ENCODE data around the gene TSHB. TPM values are rescaled to one million over a fixed set of nuclear protein-coding genes. Genes with fewer than 3 reads are reported as not detected.

The TSHB gene
- not detected for total RNA-seq
- polyA plus RNA-seq, result not detected
- long read RNA-seq, donor 1, result 0 reads
- long read RNA-seq, donor 2, result 0 reads

DNA sequence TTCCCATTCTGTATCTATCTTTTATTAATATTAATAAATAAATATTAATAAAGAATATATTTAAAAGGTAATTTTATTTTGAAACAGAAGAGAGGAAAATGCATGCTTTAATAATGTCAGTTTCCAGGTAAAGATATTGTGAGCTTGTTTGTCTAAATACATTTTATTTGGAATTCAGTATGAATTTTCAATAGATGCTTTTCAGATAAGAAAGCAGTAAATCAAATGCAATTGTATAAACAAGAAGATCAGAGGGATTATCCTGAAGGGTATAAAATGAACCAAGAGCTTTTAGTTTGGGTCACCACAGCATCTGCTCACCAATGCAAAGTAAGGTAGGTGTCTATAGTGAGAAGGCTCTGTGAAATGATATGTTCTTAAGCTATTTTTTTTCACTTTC lies at the start of gene TSHB:
TSHB (plus strand) TSS at position 301 of the 400 bp plus-strand sequence. CDS start 3,537 bp downstream, outside the sequence.
- Histone ChIP-seq H3K4me1 (no peaks in the 10 kb centered on the region), H3K27ac (no peak within 1 kb of the TSS), H3K27me3 (ENCODE audit: insufficient read depth in 3 of 3, low read length in 2 of 3) (peaks cover 0 to 2% (median 0%) of the 10 kb centered on the region in 3 donors), H3K4me3 (no peak within 1 kb of the TSS), H3K36me3 (ENCODE audit: insufficient read depth in 1 of 2, low read depth in 1 of 2) (no peaks in the 10 kb centered on the region), H3K9me3 (no peaks in the 10 kb centered on the region)
- no peak for ATAC-seq
- DNase-seq, result no peak
- intact Hi-C loops (cut with DNase I), result no loop called here
- TF ChIP-seq CTCF (IDR thresholded peaks at IDR 0.05), result no peak

GRCh38 chr1:114982251-114982650 lies 47.4 kb upstream of the TSHB start:
- no peaks in the 10 kb centered on the region for H3K36me3 ChIP-seq (ENCODE audit: insufficient read depth in 1 of 2, low read depth in 1 of 2)
- peaks cover 10% of the 10 kb centered on the region for H3K9me3 ChIP-seq
- intact Hi-C loops (cut with DNase I), result loop anchor here in 1 of 2 donors (2.0 kb wide), 1 partner anchor 71 kb away; no protein-coding TSS in a partner anchor
- TF ChIP-seq CTCF (IDR thresholded peaks at IDR 0.05), result no peak
- WGBS, 3 donors, result 2 to 70% (median 43%) methylated on average over 1 of the region's 1 CpG
- ATAC-seq, result no peak
- no peak overlapping the region for H3K27ac ChIP-seq
- H3K27me3 ChIP-seq (ENCODE audit: insufficient read depth in 3 of 3, low read length in 2 of 3), result no peaks in the 10 kb centered on the region
- no peak overlapping the region for H3K4me3 ChIP-seq
- H3K4me1 ChIP-seq, result no peaks in the 10 kb centered on the region
- no peak for DNase-seq

DNA sequence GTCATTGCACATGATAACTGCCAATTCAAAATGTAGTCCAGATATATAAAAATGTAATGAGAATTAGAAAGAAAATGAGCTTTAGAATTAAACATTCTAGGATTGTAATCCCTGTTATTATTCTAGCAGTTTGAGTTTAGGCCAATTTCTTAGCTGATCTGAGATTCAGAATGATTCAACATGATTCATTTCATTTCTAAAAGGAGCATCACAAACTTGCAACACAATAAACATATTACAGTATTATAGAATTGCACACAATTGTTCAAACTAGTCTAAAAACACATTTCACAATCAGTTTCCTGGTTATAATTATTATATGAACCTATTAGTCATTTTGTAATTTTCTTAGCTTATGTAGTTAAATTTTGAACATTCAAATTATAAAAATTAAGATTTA lies 43.3 kb upstream of the TSHB start:
- Histone ChIP-seq H3K9me3 (peaks cover 19% of the 10 kb centered on the region), H3K27me3 (ENCODE audit: insufficient read depth in 3 of 3, low read length in 2 of 3) (no peaks in the 10 kb centered on the region), H3K4me3 (no peak overlapping the region), H3K4me1 (no peaks in the 10 kb centered on the region), H3K36me3 (ENCODE audit: insufficient read depth in 1 of 2, low read depth in 1 of 2) (no peaks in the 10 kb centered on the region), H3K27ac (no peak overlapping the region)
- ATAC-seq (no peak), DNase-seq (no peak)
- TF ChIP-seq CTCF (IDR thresholded peaks at IDR 0.05), result no peak
- intact Hi-C loops (cut with DNase I), result no loop called here

DNA sequence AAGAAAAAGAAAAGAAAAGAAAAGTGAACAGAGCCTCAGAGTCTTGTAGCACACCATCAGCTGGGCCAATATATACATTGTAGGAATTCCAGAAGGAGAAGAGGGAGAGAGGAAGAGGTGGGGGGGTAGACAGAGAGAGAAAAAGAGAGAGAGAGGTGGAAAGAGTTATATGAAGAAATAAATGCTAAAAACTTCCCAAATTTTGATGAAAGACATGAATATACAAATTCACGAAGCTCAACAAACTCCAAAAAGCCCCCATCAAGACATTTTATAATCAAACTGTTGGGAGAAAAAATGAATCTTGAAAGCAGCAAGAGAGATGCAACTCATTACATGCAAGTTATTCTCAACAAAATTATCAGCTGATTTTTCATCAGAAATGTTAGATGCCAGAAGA lies 41.5 kb upstream of the TSHB start:
- no peak overlapping the region for H3K4me3 ChIP-seq
- no peak for ATAC-seq
- H3K27ac ChIP-seq, result no peak overlapping the region
- no peak for TF ChIP-seq CTCF (IDR thresholded peaks at IDR 0.05)
- no peaks in the 10 kb centered on the region for H3K4me1 ChIP-seq
- peaks cover 11% of the 10 kb centered on the region for H3K9me3 ChIP-seq
- intact Hi-C loops (cut with DNase I), result no loop called here
- no peaks in the 10 kb centered on the region for H3K27me3 ChIP-seq (ENCODE audit: insufficient read depth in 3 of 3, low read length in 2 of 3)
- WGBS, 3 donors, result 66 to 90% (median 81%) methylated on average over 1 of the region's 1 CpG
- no peaks in the 10 kb centered on the region for H3K36me3 ChIP-seq (ENCODE audit: insufficient read depth in 1 of 2, low read depth in 1 of 2)
- no peak for DNase-seq

DNA sequence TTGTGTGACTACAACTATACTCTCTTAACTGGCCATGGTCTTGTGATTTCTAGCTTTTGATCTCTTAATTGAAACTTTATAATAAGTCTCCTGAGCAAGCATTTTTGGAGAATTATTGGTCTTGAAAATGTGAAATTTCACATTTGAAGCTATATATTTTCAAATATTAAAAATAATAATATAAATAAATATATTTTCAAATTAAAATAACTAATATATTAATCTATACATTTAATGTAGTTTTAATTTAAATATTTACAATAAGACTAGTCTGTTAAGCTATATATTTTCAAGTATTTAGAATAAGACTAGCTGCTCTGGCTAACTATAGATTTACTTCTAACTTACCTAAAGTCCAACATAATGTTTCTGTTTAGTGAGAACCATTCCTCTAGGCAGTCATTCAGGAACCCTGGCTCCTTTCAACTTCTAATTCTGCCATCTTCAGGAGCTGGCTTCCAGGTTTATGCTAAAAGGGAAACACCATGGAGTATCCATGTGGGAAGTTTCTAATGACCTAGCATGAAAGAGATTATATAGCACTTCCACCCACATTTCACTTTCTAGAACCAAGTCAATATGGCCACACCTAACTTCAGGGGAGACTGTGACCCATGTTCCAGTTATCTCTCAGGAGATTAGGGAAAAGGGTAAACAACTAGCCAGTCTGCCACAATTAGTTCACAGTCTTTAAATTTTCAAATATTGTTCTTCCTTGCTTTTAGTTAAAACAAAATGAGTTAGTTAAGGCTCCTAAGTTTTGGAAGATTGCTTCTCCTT lies 31.9 kb upstream of the TSHB start:
- H3K36me3 ChIP-seq (ENCODE audit: insufficient read depth in 1 of 2, low read depth in 1 of 2), result no peaks in the 10 kb centered on the region
- no peaks in the 10 kb centered on the region for H3K4me1 ChIP-seq
- TF ChIP-seq CTCF (IDR thresholded peaks at IDR 0.05), result no peak
- no peak for ATAC-seq
- peaks cover 0 to 6% (median 0%) of the 10 kb centered on the region in 3 donors for H3K27me3 ChIP-seq (ENCODE audit: insufficient read depth in 3 of 3, low read length in 2 of 3)
- intact Hi-C loops (cut with DNase I), result no loop called here
- no peaks in the 10 kb centered on the region for H3K9me3 ChIP-seq
- no peak overlapping the region for H3K27ac ChIP-seq
- no peak for DNase-seq
- no peak overlapping the region for H3K4me3 ChIP-seq

Data from psoas muscle (tissue), 8 donors.